ENCODE data around the gene KDM6A.

Gene KDM6A

DNA sequence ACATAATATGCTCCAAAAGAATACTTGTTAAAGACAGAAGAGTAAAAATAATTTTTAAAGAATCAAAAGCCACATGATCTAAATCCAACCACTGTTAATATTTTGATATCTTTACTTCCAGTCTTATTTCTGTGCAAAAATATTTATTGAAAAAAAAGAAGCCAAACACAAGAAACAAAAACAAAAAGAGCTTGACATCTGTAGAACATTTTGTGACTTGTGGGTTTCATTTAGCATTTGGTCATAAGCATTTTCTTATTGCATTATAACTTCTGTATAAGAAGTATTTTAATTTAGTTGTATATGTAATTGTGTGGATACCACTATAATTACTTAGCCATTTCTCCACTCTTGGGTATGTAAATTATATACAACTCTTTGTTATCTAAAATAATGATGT, 264.5 kb downstream of the KDM6A start:
- no peaks in the 10 kb centered on the region for H3K9me3 ChIP-seq (ENCODE audit: low read length)

GRCh38 chrX:45138525-45138924, 265.5 kb downstream of the KDM6A start:
- no peak overlapping the region for H3K9ac ChIP-seq (ENCODE audit: low read length)
- no peak overlapping the region for H3K27ac ChIP-seq (ENCODE audit: low read depth, low read length)
- H3K27me3 ChIP-seq (ENCODE audit: control insufficient read depth in 1 of 2, insufficient read depth in 2 of 2, low read length in 2 of 2): no peaks in the 10 kb centered on the region
- H3K36me3 ChIP-seq (ENCODE audit: insufficient read depth, low read length): no peaks in the 10 kb centered on the region
- no peaks in the 10 kb centered on the region for H3K9me3 ChIP-seq (ENCODE audit: low read length)
- H3K4me3 ChIP-seq (ENCODE audit: low read depth in 1 of 2, low read length in 2 of 2): no peak overlapping the region
- H3K4me1 ChIP-seq (ENCODE audit: insufficient read depth, low read length): peaks cover 4% of the 10 kb centered on the region

More for the DNA sequence above, 264.5 kb downstream of the KDM6A start:
- Histone ChIP-seq H3K27me3 (ENCODE audit: control insufficient read depth in 1 of 2, insufficient read depth in 2 of 2, low read length in 2 of 2) (no peaks in the 10 kb centered on the region), H3K27ac (ENCODE audit: low read depth, low read length) (no peak overlapping the region), H3K4me3 (ENCODE audit: low read depth in 1 of 2, low read length in 2 of 2) (no peak overlapping the region), H3K36me3 (ENCODE audit: insufficient read depth, low read length) (no peaks in the 10 kb centered on the region), H3K4me1 (ENCODE audit: insufficient read depth, low read length) (peaks cover 4% of the 10 kb centered on the region), H3K9ac (ENCODE audit: low read length) (no peak overlapping the region)

GRCh38 chrX:45140812-45141211, 267.8 kb downstream of the KDM6A start:
- no peak overlapping the region for H3K9ac ChIP-seq (ENCODE audit: low read length)
- H3K27me3 ChIP-seq (ENCODE audit: control insufficient read depth in 1 of 2, insufficient read depth in 2 of 2, low read length in 2 of 2): no peaks in the 10 kb centered on the region
- H3K4me1 ChIP-seq (ENCODE audit: insufficient read depth, low read length): no peaks in the 10 kb centered on the region
- no peak overlapping the region for H3K27ac ChIP-seq (ENCODE audit: low read depth, low read length)
- H3K9me3 ChIP-seq (ENCODE audit: low read length): no peaks in the 10 kb centered on the region
- no peak overlapping the region for H3K4me3 ChIP-seq (ENCODE audit: low read depth in 1 of 2, low read length in 2 of 2)
- no peaks in the 10 kb centered on the region for H3K36me3 ChIP-seq (ENCODE audit: insufficient read depth, low read length)

DNA sequence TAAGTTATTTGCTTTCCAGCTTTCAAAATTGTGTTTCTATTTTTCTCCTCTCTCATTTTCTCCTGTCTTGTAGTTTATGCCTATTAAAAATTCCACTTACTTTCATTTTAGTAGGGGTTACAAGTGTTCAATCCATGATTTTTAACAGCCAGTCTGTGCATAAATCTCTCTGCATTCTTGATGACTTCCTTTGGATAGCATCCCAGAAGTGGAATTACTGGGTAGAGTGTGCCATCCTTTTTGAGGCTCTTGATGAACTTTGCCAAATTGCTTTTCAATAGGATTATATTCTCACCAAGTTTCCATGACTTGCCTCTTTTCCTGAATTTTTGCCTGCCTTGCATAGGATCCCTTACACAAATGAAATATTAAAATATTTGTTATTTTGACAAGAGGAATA, 269.2 kb downstream of the KDM6A start:
- Histone ChIP-seq H3K9ac (ENCODE audit: low read length) (no peak overlapping the region), H3K4me1 (ENCODE audit: insufficient read depth, low read length) (no peaks in the 10 kb centered on the region), H3K4me3 (ENCODE audit: low read depth in 1 of 2, low read length in 2 of 2) (no peak overlapping the region), H3K9me3 (ENCODE audit: low read length) (no peaks in the 10 kb centered on the region), H3K27ac (ENCODE audit: low read depth, low read length) (no peak overlapping the region), H3K36me3 (ENCODE audit: insufficient read depth, low read length) (no peaks in the 10 kb centered on the region), H3K27me3 (ENCODE audit: control insufficient read depth in 1 of 2, insufficient read depth in 2 of 2, low read length in 2 of 2) (no peaks in the 10 kb centered on the region)

DNA sequence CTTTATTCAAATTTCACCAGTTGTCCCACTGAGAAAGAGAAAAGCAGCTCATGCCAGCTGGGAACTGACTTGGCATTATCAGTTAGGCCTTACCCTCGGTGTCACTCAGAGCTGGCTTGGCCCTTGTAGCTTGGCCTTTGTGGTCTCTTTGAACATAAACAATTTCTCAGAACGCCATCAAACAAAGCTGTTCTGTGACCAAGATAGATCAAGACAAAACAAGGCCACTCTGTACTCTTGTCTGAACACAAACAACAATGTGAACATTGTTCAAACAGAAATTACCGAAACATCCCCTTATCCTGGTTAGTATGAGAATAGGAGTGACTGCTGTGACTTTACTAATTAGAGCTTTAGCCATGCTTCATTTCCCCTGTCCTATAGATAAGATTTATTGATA, 270.5 kb downstream of the KDM6A start:
- H3K27me3 ChIP-seq (ENCODE audit: control insufficient read depth in 1 of 2, insufficient read depth in 2 of 2, low read length in 2 of 2): no peaks in the 10 kb centered on the region
- no peaks in the 10 kb centered on the region for H3K9me3 ChIP-seq (ENCODE audit: low read length)
- H3K27ac ChIP-seq (ENCODE audit: low read depth, low read length): no peak overlapping the region
- H3K4me1 ChIP-seq (ENCODE audit: insufficient read depth, low read length): no peaks in the 10 kb centered on the region
- no peaks in the 10 kb centered on the region for H3K36me3 ChIP-seq (ENCODE audit: insufficient read depth, low read length)
- no peak overlapping the region for H3K4me3 ChIP-seq (ENCODE audit: low read depth in 1 of 2, low read length in 2 of 2)
- H3K9ac ChIP-seq (ENCODE audit: low read length): no peak overlapping the region

DNA sequence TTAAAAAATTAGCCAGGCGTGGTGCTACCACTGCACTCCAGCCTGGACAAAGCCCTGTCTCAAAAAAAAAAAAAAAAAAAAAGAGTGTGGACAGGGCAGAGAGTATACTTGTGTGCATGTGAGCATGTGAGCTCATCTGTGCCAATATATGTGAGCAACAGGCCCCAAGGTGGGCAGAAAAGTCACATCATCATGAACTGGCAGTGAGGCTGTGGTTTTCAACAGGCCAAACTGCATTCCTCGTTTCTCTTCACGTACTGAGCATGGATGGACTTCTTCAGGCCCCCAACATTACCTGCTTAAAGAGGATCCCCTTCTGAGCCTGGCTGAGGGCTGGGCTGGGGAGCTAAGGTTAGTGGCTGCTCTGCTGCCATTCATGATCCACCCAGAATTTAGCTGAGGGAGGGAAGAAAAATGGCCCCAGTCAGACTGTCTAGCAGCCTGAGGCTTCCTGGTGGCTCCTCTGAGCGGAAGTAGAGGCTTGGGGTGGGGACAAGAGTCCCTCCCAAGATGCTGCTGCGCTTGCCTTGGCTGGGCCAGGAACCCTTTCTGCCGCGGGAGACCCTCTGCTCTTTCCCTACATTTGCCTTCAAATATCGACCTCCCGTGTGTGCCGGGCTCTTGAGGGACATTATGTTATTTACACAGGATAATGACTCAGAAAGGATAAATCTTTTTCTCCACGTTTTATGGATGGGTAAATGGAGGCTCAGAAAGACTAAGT, 272.7 kb downstream of the KDM6A start:
- H3K9me3 ChIP-seq (ENCODE audit: low read length): no peaks in the 10 kb centered on the region
- no peak overlapping the region for H3K4me3 ChIP-seq (ENCODE audit: low read depth in 1 of 2, low read length in 2 of 2)
- no peaks in the 10 kb centered on the region for H3K36me3 ChIP-seq (ENCODE audit: insufficient read depth, low read length)
- no peak overlapping the region for H3K9ac ChIP-seq (ENCODE audit: low read length)
- no peaks in the 10 kb centered on the region for H3K4me1 ChIP-seq (ENCODE audit: insufficient read depth, low read length)
- H3K27me3 ChIP-seq (ENCODE audit: control insufficient read depth in 1 of 2, insufficient read depth in 2 of 2, low read length in 2 of 2): no peaks in the 10 kb centered on the region
- no peak overlapping the region for H3K27ac ChIP-seq (ENCODE audit: low read depth, low read length)

DNA sequence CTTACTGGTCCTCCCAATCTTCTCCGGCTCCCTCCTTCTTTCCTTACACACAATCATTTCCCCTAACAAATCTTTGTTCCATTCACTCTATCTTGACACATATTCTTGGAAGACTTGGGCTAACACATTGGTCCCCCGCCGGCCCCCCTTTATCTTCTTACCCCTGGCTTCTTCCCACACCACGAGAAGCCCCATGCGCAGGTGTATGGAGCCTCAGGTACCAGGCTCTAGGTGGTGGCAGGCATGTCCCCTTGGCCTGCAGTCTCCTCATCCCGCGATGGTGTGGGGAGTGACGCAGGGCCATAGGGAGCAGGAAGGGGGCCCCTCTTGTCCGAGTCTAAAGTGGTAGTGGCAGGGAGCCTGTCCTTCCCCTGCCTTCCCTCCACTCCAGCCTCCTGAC, 277.8 kb downstream of the KDM6A start:
- Histone ChIP-seq H3K9ac (ENCODE audit: low read length) (no peak overlapping the region), H3K4me3 (ENCODE audit: low read depth in 1 of 2, low read length in 2 of 2) (no peak overlapping the region), H3K9me3 (ENCODE audit: low read length) (no peaks in the 10 kb centered on the region), H3K36me3 (ENCODE audit: insufficient read depth, low read length) (no peaks in the 10 kb centered on the region), H3K27me3 (ENCODE audit: control insufficient read depth in 1 of 2, insufficient read depth in 2 of 2, low read length in 2 of 2) (no peaks in the 10 kb centered on the region), H3K27ac (ENCODE audit: low read depth, low read length) (no peak overlapping the region), H3K4me1 (ENCODE audit: insufficient read depth, low read length) (no peaks in the 10 kb centered on the region)

DNA sequence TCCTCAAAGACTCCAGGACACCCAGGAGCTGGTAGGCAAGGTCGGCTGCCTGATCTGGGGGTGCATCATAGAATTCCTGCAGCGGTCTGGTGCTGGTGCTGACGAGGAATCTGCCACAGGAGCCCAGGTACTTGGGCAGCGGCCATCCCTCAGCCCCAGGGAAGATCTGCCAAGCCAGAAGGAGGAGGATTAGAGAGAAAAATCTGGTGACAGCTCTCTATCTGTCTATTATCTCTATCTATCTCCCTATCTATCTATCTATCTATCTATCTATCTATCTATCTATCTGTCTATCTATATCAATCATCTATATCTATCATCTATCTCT, 281.0 kb downstream of the KDM6A start:
- no peaks in the 10 kb centered on the region for H3K4me1 ChIP-seq (ENCODE audit: insufficient read depth, low read length)
- no peak overlapping the region for H3K4me3 ChIP-seq (ENCODE audit: low read depth in 1 of 2, low read length in 2 of 2)
- H3K27me3 ChIP-seq (ENCODE audit: control insufficient read depth in 1 of 2, insufficient read depth in 2 of 2, low read length in 2 of 2): no peaks in the 10 kb centered on the region
- no peaks in the 10 kb centered on the region for H3K36me3 ChIP-seq (ENCODE audit: insufficient read depth, low read length)
- no peak overlapping the region for H3K9ac ChIP-seq (ENCODE audit: low read length)
- no peak overlapping the region for H3K27ac ChIP-seq (ENCODE audit: low read depth, low read length)
- no peaks in the 10 kb centered on the region for H3K9me3 ChIP-seq (ENCODE audit: low read length)

DNA sequence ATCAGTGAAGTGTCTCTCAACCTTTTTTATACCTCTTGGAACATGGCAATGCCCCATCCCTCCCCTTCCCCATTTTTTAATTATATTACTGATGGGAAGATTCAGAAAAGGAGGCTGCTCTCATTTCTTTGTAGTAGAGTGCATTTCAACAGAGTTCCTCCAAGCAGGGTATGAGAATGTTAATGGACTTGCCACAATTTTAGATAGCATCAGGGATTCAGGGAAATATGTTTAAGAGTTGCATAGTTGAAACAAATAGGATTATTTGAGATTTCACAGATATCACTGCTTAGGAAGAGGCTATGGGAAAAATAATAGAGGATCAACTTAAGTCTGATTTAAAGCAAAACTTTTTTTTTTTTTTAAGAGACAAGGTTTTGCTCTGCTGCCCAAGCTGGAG, 281.5 kb downstream of the KDM6A start:
- no peak overlapping the region for H3K27ac ChIP-seq (ENCODE audit: low read depth, low read length)
- H3K4me1 ChIP-seq (ENCODE audit: insufficient read depth, low read length): no peaks in the 10 kb centered on the region
- no peak overlapping the region for H3K4me3 ChIP-seq (ENCODE audit: low read depth in 1 of 2, low read length in 2 of 2)
- H3K9ac ChIP-seq (ENCODE audit: low read length): no peak overlapping the region
- no peaks in the 10 kb centered on the region for H3K36me3 ChIP-seq (ENCODE audit: insufficient read depth, low read length)
- H3K27me3 ChIP-seq (ENCODE audit: control insufficient read depth in 1 of 2, insufficient read depth in 2 of 2, low read length in 2 of 2): no peaks in the 10 kb centered on the region
- no peaks in the 10 kb centered on the region for H3K9me3 ChIP-seq (ENCODE audit: low read length)

DNA sequence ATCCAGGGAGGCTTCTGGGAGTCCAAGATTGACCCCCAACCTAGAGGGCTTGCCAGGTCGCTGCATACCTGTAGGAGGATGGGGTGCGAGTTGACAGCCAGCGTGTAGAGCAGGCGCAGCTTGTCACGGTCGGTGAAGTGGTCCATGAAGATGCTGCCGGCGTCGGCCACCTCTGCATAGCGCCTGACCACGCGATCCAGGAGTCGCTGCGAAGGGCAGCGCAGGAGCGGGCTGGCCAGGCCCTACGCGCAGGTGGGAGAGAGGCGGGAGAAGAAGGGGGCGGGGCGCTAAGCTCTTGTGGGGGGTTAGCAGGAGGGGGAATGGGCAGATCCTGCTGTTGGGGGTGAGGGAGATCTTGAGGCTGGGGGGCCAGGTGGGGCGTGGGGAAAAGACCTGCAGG, 284.7 kb downstream of the KDM6A start:
- Histone ChIP-seq H3K9me3 (ENCODE audit: low read length) (no peaks in the 10 kb centered on the region), H3K36me3 (ENCODE audit: insufficient read depth, low read length) (no peaks in the 10 kb centered on the region), H3K27me3 (ENCODE audit: control insufficient read depth in 1 of 2, insufficient read depth in 2 of 2, low read length in 2 of 2) (peaks cover 0 to 4% of the 10 kb centered on the region in 2 donors), H3K9ac (ENCODE audit: low read length) (no peak overlapping the region), H3K4me3 (ENCODE audit: low read depth in 1 of 2, low read length in 2 of 2) (no peak overlapping the region), H3K4me1 (ENCODE audit: insufficient read depth, low read length) (no peaks in the 10 kb centered on the region), H3K27ac (ENCODE audit: low read depth, low read length) (no peak overlapping the region)
